ENCODE results near the gene ADGRF3. TPM values are rescaled to one million over a fixed set of nuclear protein-coding genes. Genes with fewer than 3 reads are reported as not detected.
"Not testable (repeated sequence)": the region's sequence is repeated elsewhere in the genome, so short reads cannot be mapped to it uniquely, and the experiment has no call there.

Gene ADGRF3
- total and polyA plus RNA-seq, 8 donors = 0.28 to 1.4 (median 0.67) TPM

- no peak for TF ChIP-seq CTCF (IDR thresholded peaks at IDR 0.05)
- no peaks in the 10 kb centered on the region for H3K27me3 ChIP-seq
- intact Hi-C loops (cut with DNase I) = no loop called here
- H3K4me3 ChIP-seq = no peak overlapping the region
- H3K4me1 ChIP-seq = peaks cover 6 to 13% (median 11%) of the 10 kb centered on the region in 3 donors
- H3K27ac ChIP-seq = no peak overlapping the region
- H3K36me3 ChIP-seq = no peaks in the 10 kb centered on the region
- ATAC-seq (no peak), FAIRE-seq (no peak), DNase-seq (no peak)
- no peaks in the 10 kb centered on the region for H3K9me3 ChIP-seq
- 90 to 95% methylated on average over 2 of the region's 2 CpGs for WGBS, 2 donors
These were observed 10.2 kb upstream of the ADGRF3 start for GRCh38 chr2:26356771-26357170.

DNA sequence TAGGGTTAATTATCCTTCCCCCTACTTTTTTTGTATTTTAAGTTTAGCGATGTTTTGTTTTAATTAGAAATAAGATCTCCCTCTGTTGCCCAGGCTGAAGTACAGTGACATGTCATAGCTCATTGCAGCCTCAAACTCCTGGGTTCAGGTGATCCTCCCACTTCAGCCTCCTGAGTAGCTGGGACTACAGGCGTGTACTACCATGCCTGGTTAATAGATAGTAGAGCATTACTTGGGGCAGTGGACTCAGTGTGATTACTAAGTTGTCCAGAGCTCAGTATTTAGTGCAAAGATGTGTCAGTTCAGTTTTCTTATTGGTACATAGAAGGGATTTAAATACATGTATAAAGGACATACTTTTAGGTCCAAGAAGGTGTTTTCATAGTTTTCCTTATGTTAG lies 9.5 kb upstream of the ADGRF3 start:
- FAIRE-seq (no peak), ATAC-seq (no peak), DNase-seq (no peak)
- H3K27ac ChIP-seq = no peak overlapping the region
- H3K4me1 ChIP-seq = peaks cover 6 to 13% (median 11%) of the 10 kb centered on the region in 3 donors
- intact Hi-C loops (cut with DNase I) = no loop called here
- 95 to 100% methylated on average over 2 of the region's 2 CpGs for WGBS, 2 donors
- H3K9me3 ChIP-seq = no peaks in the 10 kb centered on the region
- H3K27me3 ChIP-seq = no peaks in the 10 kb centered on the region
- H3K4me3 ChIP-seq = no peak overlapping the region
- no peaks in the 10 kb centered on the region for H3K36me3 ChIP-seq
- TF ChIP-seq CTCF (IDR thresholded peaks at IDR 0.05) = no peak

- intact Hi-C loops (cut with DNase I) = no loop called here
- DNase-seq (no peak), FAIRE-seq (no peak), ATAC-seq (peak in 1 of 4 donors; percentile 12)
- Histone ChIP-seq H3K36me3 (no peaks in the 10 kb centered on the region), H3K27ac (no peak overlapping the region), H3K27me3 (no peaks in the 10 kb centered on the region), H3K4me1 (peaks cover 6 to 10% (median 7%) of the 10 kb centered on the region in 3 donors), H3K4me3 (no peak overlapping the region), H3K9me3 (no peaks in the 10 kb centered on the region)
- no peak for TF ChIP-seq CTCF (IDR thresholded peaks at IDR 0.05)
- 90 to 94% methylated on average over 9 of the region's 9 CpGs for WGBS, 2 donors
These were observed 8.7 kb upstream of the ADGRF3 start for GRCh38 chr2:26355038-26355995.

- H3K4me1 ChIP-seq; DNase-seq; H3K27ac ChIP-seq; FAIRE-seq; H3K9me3 ChIP-seq; ATAC-seq; H3K36me3 ChIP-seq; H3K27me3 ChIP-seq; H3K4me3 ChIP-seq; intact Hi-C loops (cut with DNase I): not testable (repeated sequence)
- 97 to 98% methylated on average over 16 of the region's 16 CpGs for WGBS, 2 donors
These were observed 7.9 kb upstream of the ADGRF3 start for GRCh38 chr2:26354469-26354868.

DNA sequence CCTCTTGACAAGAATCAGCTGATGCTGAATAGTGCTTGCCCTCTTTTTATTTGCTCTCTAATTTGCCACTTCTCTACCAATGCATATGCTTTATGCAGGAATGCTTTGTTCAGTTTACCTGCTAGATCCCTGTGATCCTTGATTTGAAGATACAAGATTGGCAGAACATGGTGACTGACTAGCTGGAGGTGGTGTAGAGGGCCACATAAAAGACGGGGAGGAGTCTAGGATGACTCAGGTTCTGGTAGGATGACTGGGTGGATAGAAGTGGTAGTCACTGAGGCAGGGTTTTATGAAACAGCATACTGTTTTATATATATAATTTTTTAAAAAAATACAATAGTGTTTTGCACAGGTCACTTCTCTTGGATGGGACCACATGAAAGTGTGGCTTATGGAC lies 6.3 kb upstream of the ADGRF3 start:
- no peaks in the 10 kb centered on the region for H3K9me3 ChIP-seq
- H3K36me3 ChIP-seq = no peaks in the 10 kb centered on the region
- FAIRE-seq (no peak), DNase-seq (no peak), ATAC-seq (no peak)
- H3K27ac ChIP-seq = no peak overlapping the region
- H3K27me3 ChIP-seq = no peaks in the 10 kb centered on the region
- H3K4me1 ChIP-seq = peaks cover under 1 to 4% (median 3%) of the 10 kb centered on the region in 3 donors
- no peak for TF ChIP-seq CTCF (IDR thresholded peaks at IDR 0.05)
- WGBS, 2 donors = 87 to 100% methylated on average over 1 of the region's 1 CpG
- intact Hi-C loops (cut with DNase I) = no loop called here
- H3K4me3 ChIP-seq = no peak overlapping the region

Measured in pancreas (tissue), 10 donors.